Measurements from ENCODE around the gene ACACA.

The ACACA gene

DNA sequence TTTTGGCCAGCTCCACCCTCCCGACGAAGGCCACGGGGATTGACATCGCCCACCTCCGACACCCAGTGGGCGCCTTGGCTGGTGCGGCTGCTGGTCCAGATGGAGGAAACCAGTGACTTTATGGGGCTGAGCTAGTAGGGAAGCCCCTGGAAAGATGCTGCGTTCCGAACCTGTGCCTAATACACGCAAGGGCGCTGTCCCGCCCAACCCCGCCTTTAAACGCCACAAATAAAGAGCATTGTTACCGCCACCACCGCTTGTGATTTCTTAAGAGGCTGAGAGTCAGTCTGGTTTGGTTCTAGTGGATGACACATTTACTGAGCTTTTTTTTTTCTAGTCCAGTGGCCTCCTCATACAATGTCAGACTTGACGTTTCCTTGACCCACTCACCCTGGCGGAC lies 350.0 kb downstream of the ACACA start:
- CTCF ChIA-PET = interaction anchor here (0.9 to 1.4 kb wide), 3 partner anchors 9 to 76 kb away, joined by 3 to 5 read pairs (median 3); no protein-coding TSS in a partner anchor
- Histone ChIP-seq H3K27me3 (replicated peaks in 2 of 5; ENCODE audit: control insufficient read depth in 4 of 5, insufficient read depth in 5 of 5, low read length in 4 of 5) (no peaks in the 10 kb centered on the region), H3K4me1 (ENCODE audit: control extremely low read depth in 1 of 4, control insufficient read depth in 4 of 4, insufficient read depth in 4 of 4, low read length in 3 of 4) (no peaks in the 10 kb centered on the region), H3K4me3 (ENCODE audit: control insufficient read depth in 1 of 7, extremely low read depth in 1 of 7, insufficient read depth in 4 of 7, low read depth in 2 of 7, low read length in 6 of 7) (no peak overlapping the region), H3K36me3 (ENCODE audit: control insufficient read depth in 4 of 4, insufficient read depth in 4 of 4, low read length in 3 of 4) (peaks cover 0 to 32% (median 15%) of the 10 kb centered on the region in 4 experiments), H3K27ac (ENCODE audit: insufficient read depth in 1 of 2, low read depth in 1 of 2, low read length in 2 of 2, poor library complexity in 1 of 2, severe bottlenecking in 2 of 2) (no peak overlapping the region), H3K9me3 (ENCODE audit: control extremely low read depth in 1 of 5, control insufficient read depth in 4 of 5, insufficient read depth in 2 of 5, low read depth in 1 of 5, low read length in 4 of 5) (no peaks in the 10 kb centered on the region)
- POLR2A ChIA-PET = interaction anchor here (0.7 kb wide), 1 partner anchor 10 kb away, joined by 3 read pairs; no protein-coding TSS in a partner anchor
- DNase-seq = no peak
- WGBS (ENCODE audit: insufficient coverage) = 95% methylated on average over 18 of the region's 18 CpGs

DNA sequence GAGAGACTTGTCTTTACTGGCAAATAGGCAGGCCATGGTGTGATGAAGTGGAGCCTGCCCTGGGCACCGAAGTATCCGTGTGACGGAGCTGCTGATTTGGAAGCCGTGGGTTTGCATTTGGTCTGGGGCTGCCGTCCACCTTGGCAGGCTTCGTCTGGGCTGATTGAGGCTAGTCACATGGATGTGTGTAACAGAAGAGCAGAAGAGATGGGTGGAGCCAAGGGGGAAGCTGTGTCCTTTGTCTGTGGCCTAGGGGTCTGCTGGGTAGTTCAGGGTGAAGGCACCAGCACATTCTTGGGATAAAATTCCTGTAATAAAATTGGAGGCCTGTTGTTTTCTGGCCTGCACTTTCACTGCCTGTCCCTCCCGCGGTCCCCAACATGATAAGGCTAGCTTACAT lies 351.7 kb downstream of the ACACA start:
- Histone ChIP-seq H3K9me3 (ENCODE audit: control extremely low read depth in 1 of 5, control insufficient read depth in 4 of 5, insufficient read depth in 2 of 5, low read depth in 1 of 5, low read length in 4 of 5) (no peaks in the 10 kb centered on the region), H3K27ac (ENCODE audit: insufficient read depth in 1 of 2, low read depth in 1 of 2, low read length in 2 of 2, poor library complexity in 1 of 2, severe bottlenecking in 2 of 2) (no peak overlapping the region), H3K4me3 (ENCODE audit: control insufficient read depth in 1 of 7, extremely low read depth in 1 of 7, insufficient read depth in 4 of 7, low read depth in 2 of 7, low read length in 6 of 7) (no peak overlapping the region), H3K4me1 (ENCODE audit: control extremely low read depth in 1 of 4, control insufficient read depth in 4 of 4, insufficient read depth in 4 of 4, low read length in 3 of 4) (no peaks in the 10 kb centered on the region), H3K36me3 (ENCODE audit: control insufficient read depth in 4 of 4, insufficient read depth in 4 of 4, low read length in 3 of 4) (peaks cover 3 to 40% (median 23%) of the 10 kb centered on the region in 4 experiments), H3K27me3 (replicated peaks in 2 of 5; ENCODE audit: control insufficient read depth in 4 of 5, insufficient read depth in 5 of 5, low read length in 4 of 5) (no peaks in the 10 kb centered on the region)
- 94% methylated on average over 6 of the region's 8 CpGs for WGBS (ENCODE audit: insufficient coverage)
- no peak for DNase-seq
- ChIA-PET POLR2A (no interaction called here), CTCF (interaction anchor here (1.0 kb wide), 1 partner anchor 9 kb away, joined by 3 read pairs; no protein-coding TSS in a partner anchor)

DNA sequence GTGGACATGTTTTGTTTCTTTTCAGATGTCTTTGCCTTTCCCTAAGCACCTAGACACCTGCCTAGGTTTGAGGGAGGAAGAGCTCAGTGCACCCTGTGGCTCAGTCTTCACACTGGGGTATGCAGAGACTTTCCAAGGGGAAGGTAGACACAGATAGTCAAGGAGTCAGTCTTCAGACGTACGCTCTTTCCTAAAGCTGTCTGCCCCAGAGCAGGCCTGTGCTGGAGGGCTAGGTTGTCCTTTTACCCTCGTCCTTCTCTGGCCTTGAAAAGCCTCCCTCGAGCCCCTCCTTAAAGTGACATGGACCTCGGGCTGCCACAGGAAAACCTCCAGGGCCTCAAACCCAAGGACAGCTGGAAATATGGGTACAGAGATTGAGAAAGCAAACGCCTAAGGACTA lies 354.2 kb downstream of the ACACA start:
- WGBS (ENCODE audit: insufficient coverage) = 96% methylated on average over 6 of the region's 6 CpGs
- CTCF ChIA-PET = no interaction called here
- no peaks in the 10 kb centered on the region for H3K27me3 ChIP-seq (replicated peaks in 2 of 5; ENCODE audit: control insufficient read depth in 4 of 5, insufficient read depth in 5 of 5, low read length in 4 of 5)
- H3K4me1 ChIP-seq (ENCODE audit: control extremely low read depth in 1 of 4, control insufficient read depth in 4 of 4, insufficient read depth in 4 of 4, low read length in 3 of 4) = peaks cover 0 to under 1% (median 0%) of the 10 kb centered on the region in 4 experiments
- no peak overlapping the region for H3K27ac ChIP-seq (ENCODE audit: insufficient read depth in 1 of 2, low read depth in 1 of 2, low read length in 2 of 2, poor library complexity in 1 of 2, severe bottlenecking in 2 of 2)
- H3K9me3 ChIP-seq (ENCODE audit: control extremely low read depth in 1 of 5, control insufficient read depth in 4 of 5, insufficient read depth in 2 of 5, low read depth in 1 of 5, low read length in 4 of 5) = no peaks in the 10 kb centered on the region
- no peak overlapping the region for H3K4me3 ChIP-seq (ENCODE audit: control insufficient read depth in 1 of 7, extremely low read depth in 1 of 7, insufficient read depth in 4 of 7, low read depth in 2 of 7, low read length in 6 of 7)
- peaks cover 3 to 39% (median 26%) of the 10 kb centered on the region in 4 experiments for H3K36me3 ChIP-seq (ENCODE audit: control insufficient read depth in 4 of 4, insufficient read depth in 4 of 4, low read length in 3 of 4)
- no peak for DNase-seq
- POLR2A ChIA-PET = no interaction called here

DNA sequence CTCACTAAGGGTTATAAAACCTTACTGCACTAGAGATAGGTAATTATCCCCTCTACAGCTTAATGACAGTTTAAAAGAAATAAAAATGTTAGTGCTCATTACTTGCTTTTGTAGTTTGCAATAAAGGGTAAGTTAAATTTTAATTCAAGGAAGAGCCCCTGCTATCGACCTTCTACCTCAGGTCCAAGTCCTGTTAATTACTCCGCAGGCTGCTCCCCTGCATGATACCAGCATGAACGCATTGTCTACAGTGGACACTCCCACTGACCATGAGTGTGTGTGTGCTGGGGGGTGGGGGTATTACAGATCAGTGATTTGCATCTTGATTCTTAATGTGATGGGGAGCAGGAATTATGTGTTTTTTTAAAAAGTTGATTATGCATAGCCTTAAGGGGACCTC lies 354.8 kb downstream of the ACACA start:
- 100% methylated on average over 1 of the region's 3 CpGs for WGBS (ENCODE audit: insufficient coverage)
- CTCF ChIA-PET = no interaction called here
- H3K27ac ChIP-seq (ENCODE audit: insufficient read depth in 1 of 2, low read depth in 1 of 2, low read length in 2 of 2, poor library complexity in 1 of 2, severe bottlenecking in 2 of 2) = no peak overlapping the region
- no peak overlapping the region for H3K4me3 ChIP-seq (ENCODE audit: control insufficient read depth in 1 of 7, extremely low read depth in 1 of 7, insufficient read depth in 4 of 7, low read depth in 2 of 7, low read length in 6 of 7)
- H3K27me3 ChIP-seq (replicated peaks in 2 of 5; ENCODE audit: control insufficient read depth in 4 of 5, insufficient read depth in 5 of 5, low read length in 4 of 5) = no peaks in the 10 kb centered on the region
- no peaks in the 10 kb centered on the region for H3K9me3 ChIP-seq (ENCODE audit: control extremely low read depth in 1 of 5, control insufficient read depth in 4 of 5, insufficient read depth in 2 of 5, low read depth in 1 of 5, low read length in 4 of 5)
- DNase-seq = no peak
- POLR2A ChIA-PET = no interaction called here
- peaks cover 3 to 36% (median 23%) of the 10 kb centered on the region in 4 experiments for H3K36me3 ChIP-seq (ENCODE audit: control insufficient read depth in 4 of 4, insufficient read depth in 4 of 4, low read length in 3 of 4)
- H3K4me1 ChIP-seq (ENCODE audit: control extremely low read depth in 1 of 4, control insufficient read depth in 4 of 4, insufficient read depth in 4 of 4, low read length in 3 of 4) = peaks cover 0 to 2% (median 0%) of the 10 kb centered on the region in 4 experiments

DNA sequence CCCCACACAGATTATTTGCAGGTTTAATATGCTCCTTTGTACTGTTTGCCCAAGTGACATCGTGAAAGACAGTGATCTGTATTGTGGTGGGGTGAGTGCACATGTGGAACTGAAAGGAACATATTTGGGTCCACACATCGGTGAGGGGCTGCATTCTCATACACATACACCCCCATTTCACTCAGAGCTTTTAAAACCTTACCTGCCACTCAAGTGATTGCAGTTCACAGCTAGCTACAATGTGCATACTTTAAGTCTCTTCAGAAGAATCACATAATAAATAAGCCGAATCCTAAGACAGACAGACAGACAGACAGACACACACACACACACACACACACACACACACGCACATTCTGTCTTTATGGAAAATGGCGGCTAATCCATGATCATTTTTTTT lies 355.3 kb downstream of the ACACA start:
- 100% methylated on average over 1 of the region's 5 CpGs for WGBS (ENCODE audit: insufficient coverage)
- no peaks in the 10 kb centered on the region for H3K9me3 ChIP-seq (ENCODE audit: control extremely low read depth in 1 of 5, control insufficient read depth in 4 of 5, insufficient read depth in 2 of 5, low read depth in 1 of 5, low read length in 4 of 5)
- H3K36me3 ChIP-seq (ENCODE audit: control insufficient read depth in 4 of 4, insufficient read depth in 4 of 4, low read length in 3 of 4) = peaks cover 3 to 32% (median 18%) of the 10 kb centered on the region in 4 experiments
- no peak for DNase-seq
- POLR2A ChIA-PET = interaction anchor here (1.0 kb wide), 1 partner anchor 36 kb away, joined by 3 read pairs; no protein-coding TSS in a partner anchor
- H3K27ac ChIP-seq (ENCODE audit: insufficient read depth in 1 of 2, low read depth in 1 of 2, low read length in 2 of 2, poor library complexity in 1 of 2, severe bottlenecking in 2 of 2) = no peak overlapping the region
- H3K4me1 ChIP-seq (ENCODE audit: control extremely low read depth in 1 of 4, control insufficient read depth in 4 of 4, insufficient read depth in 4 of 4, low read length in 3 of 4) = peaks cover 0 to 2% (median 0%) of the 10 kb centered on the region in 4 experiments
- no peak overlapping the region for H3K4me3 ChIP-seq (ENCODE audit: control insufficient read depth in 1 of 7, extremely low read depth in 1 of 7, insufficient read depth in 4 of 7, low read depth in 2 of 7, low read length in 6 of 7)
- no peaks in the 10 kb centered on the region for H3K27me3 ChIP-seq (replicated peaks in 2 of 5; ENCODE audit: control insufficient read depth in 4 of 5, insufficient read depth in 5 of 5, low read length in 4 of 5)
- CTCF ChIA-PET = no interaction called here

DNA sequence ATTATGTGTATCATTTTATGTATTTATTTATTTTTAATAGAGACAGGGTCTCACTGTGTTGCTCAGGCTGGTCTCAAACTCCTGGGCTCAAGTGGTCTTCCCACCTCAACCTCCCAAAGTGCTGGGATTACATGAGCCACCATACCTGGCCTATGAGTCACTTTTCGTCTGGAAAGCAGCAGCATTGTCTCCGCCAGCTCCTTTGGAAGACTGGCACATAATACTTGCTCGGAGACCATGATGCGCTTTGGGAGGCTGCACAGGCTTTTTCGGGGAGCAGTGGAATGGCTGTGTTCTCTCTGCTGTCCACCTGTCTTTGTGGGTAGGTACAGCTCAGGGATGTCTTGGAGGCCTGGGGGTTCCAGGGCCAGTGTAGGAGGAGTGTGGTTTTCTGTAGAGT lies 355.7 kb downstream of the ACACA start:
- CTCF ChIA-PET = no interaction called here
- no peak overlapping the region for H3K27ac ChIP-seq (ENCODE audit: insufficient read depth in 1 of 2, low read depth in 1 of 2, low read length in 2 of 2, poor library complexity in 1 of 2, severe bottlenecking in 2 of 2)
- DNase-seq = no peak
- no peak overlapping the region for H3K4me3 ChIP-seq (ENCODE audit: control insufficient read depth in 1 of 7, extremely low read depth in 1 of 7, insufficient read depth in 4 of 7, low read depth in 2 of 7, low read length in 6 of 7)
- peaks cover 3 to 32% (median 16%) of the 10 kb centered on the region in 4 experiments for H3K36me3 ChIP-seq (ENCODE audit: control insufficient read depth in 4 of 4, insufficient read depth in 4 of 4, low read length in 3 of 4)
- no peaks in the 10 kb centered on the region for H3K9me3 ChIP-seq (ENCODE audit: control extremely low read depth in 1 of 5, control insufficient read depth in 4 of 5, insufficient read depth in 2 of 5, low read depth in 1 of 5, low read length in 4 of 5)
- POLR2A ChIA-PET = interaction anchor here (1.0 kb wide), 1 partner anchor 35 kb away, joined by 3 read pairs; no protein-coding TSS in a partner anchor
- WGBS (ENCODE audit: insufficient coverage) = 100% methylated on average over 3 of the region's 5 CpGs
- no peaks in the 10 kb centered on the region for H3K27me3 ChIP-seq (replicated peaks in 2 of 5; ENCODE audit: control insufficient read depth in 4 of 5, insufficient read depth in 5 of 5, low read length in 4 of 5)
- peaks cover 0 to 2% (median 0%) of the 10 kb centered on the region in 4 experiments for H3K4me1 ChIP-seq (ENCODE audit: control extremely low read depth in 1 of 4, control insufficient read depth in 4 of 4, insufficient read depth in 4 of 4, low read length in 3 of 4)

DNA sequence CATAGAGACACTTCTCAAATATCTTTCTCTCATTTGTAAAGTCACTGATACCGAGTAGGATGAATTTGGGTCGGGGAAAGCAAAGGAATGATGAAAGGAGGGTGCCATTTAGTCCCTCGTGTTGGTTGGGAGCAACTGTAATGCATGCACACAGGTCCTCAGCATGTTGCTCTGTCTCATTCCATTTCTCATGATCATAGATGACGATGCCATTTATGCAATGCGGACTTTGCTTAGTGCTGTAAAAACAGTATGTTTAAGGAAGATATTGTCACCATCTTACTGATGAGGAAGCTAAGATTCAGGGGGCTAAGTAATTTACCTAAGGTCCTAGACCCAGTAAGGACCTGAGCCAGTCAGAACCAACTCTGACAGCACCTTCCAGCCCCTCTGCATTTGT lies 357.8 kb downstream of the ACACA start:
- no peak for DNase-seq
- Histone ChIP-seq H3K4me1 (ENCODE audit: control extremely low read depth in 1 of 4, control insufficient read depth in 4 of 4, insufficient read depth in 4 of 4, low read length in 3 of 4) (peaks cover 0 to 2% (median 0%) of the 10 kb centered on the region in 4 experiments), H3K4me3 (ENCODE audit: control insufficient read depth in 1 of 7, extremely low read depth in 1 of 7, insufficient read depth in 4 of 7, low read depth in 2 of 7, low read length in 6 of 7) (no peak overlapping the region), H3K27me3 (replicated peaks in 2 of 5; ENCODE audit: control insufficient read depth in 4 of 5, insufficient read depth in 5 of 5, low read length in 4 of 5) (no peaks in the 10 kb centered on the region), H3K36me3 (ENCODE audit: control insufficient read depth in 4 of 4, insufficient read depth in 4 of 4, low read length in 3 of 4) (peaks cover 3 to 24% (median 18%) of the 10 kb centered on the region in 4 experiments), H3K9me3 (ENCODE audit: control extremely low read depth in 1 of 5, control insufficient read depth in 4 of 5, insufficient read depth in 2 of 5, low read depth in 1 of 5, low read length in 4 of 5) (no peaks in the 10 kb centered on the region), H3K27ac (ENCODE audit: insufficient read depth in 1 of 2, low read depth in 1 of 2, low read length in 2 of 2, poor library complexity in 1 of 2, severe bottlenecking in 2 of 2) (no peak overlapping the region)
- POLR2A ChIA-PET = no interaction called here
- CTCF ChIA-PET = interaction anchor here (0.6 to 5.3 kb wide), 10 partner anchors 8 to 446 kb away, joined by 3 to 22 read pairs (median 5); partner anchors contain the start of gene MRM1
- 95% methylated on average over 4 of the region's 5 CpGs for whole genome bisulfite sequencing (ENCODE audit: insufficient coverage)
